ENCODE results near the gene UTP11.

UTP11 gene

DNA sequence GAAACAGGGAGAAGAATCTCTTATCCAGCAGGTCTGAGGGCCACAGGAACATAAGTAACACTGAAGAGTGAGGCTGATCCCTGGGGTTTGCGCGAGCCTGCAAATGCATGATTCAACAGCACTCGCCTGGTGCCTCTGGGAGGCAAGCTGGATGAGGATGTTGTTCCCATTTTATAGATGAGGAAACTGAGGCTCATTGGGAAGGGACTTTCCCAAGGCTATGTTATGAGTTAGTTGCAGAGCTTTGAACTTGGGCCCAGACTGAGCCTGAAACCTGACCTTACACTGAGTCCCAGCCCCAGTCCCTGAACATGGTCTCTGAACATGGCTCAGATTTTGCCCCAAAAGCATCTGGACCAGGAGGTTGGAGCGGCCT lies 61.8 kb downstream of the UTP11 start:
- no peak for DNase-seq

Measured in NCI-H1092 treated with DMSO at 0.1 percent for 48 hours (cell line).